ENCODE measurements around the gene ESR2. TPM values are rescaled to one million over a fixed set of nuclear protein-coding genes. Genes with fewer than 3 reads are reported as not detected.

The ESR2 gene
- total RNA-seq, 4 donors from 2014 or later: 0.14 to 1.4 TPM; not detected in 2

GRCh38 chr14:64035143-64035542, 259.0 kb downstream of the ESR2 start:
- H3K27ac ChIP-seq: no peak overlapping the region
- TF ChIP-seq CTCF (IDR thresholded peaks at IDR 0.05): no peak
- in situ Hi-C loops (cut with MboI; ENCODE audit: low pct_ligation_motif_present in 1 of 4, low pct_unique_long_range_greater_than_20kb in 1 of 4, low sequenced_read_pairs in 3 of 4) (no loop called here), intact Hi-C loops (cut with DNase I; ENCODE audit: low total_unique reads) (no loop called here)
- no peaks in the 10 kb centered on the region for H3K27me3 ChIP-seq
- WGBS, 2 donors (ENCODE audit: low coverage in 1 of 2): 82 to 85% methylated on average over 1 of the region's 1 CpG
- H3K4me1 ChIP-seq: no peaks in the 10 kb centered on the region
- DNase-seq: no peak
- H3K36me3 ChIP-seq: peaks cover 0 to 18% (median 0%) of the 10 kb centered on the region in 4 donors
- no peaks in the 10 kb centered on the region for H3K9me3 ChIP-seq
- H3K4me3 ChIP-seq: no peak overlapping the region

Small RNA genes lying within 50 kb of the gene (small RNA-seq; reads per million reads assigned to genes)
- gene MIR548H1: 0 reads per million in 4 donors

Other genes with a start within 250 kb of the ESR2 start
- 10 to 100 TPM; 20.5 to 92.0 (median 37.7) TPM for gene MTHFD1, start 94.0 kb upstream of the ESR2 start, total RNA-seq
- gene AKAP5, start 171.1 kb upstream of the ESR2 start, total RNA-seq: 1 to 10 TPM in 3 of 4 donors, under 1 TPM in 1; 1.00 to 5.2 (median 2.1) TPM
- 10 to 100 TPM in 1 of 4 donors, 1 to 10 TPM in 3; 4.8 to 10.2 (median 5.6) TPM for gene ZBTB25, start 209.5 kb upstream of the ESR2 start, total RNA-seq
- gene ZBTB1, start 210.4 kb upstream of the ESR2 start, total RNA-seq: 10 to 100 TPM; 18.3 to 51.4 (median 34.3) TPM
- 10 to 100 TPM; 28.1 to 61.5 (median 42.1) TPM for gene HSPA2, start 246.4 kb upstream of the ESR2 start, total RNA-seq

Data from transverse colon (tissue), 4 donors.